HEK293 (cell line): Measurements from ENCODE around the gene NOX5.
A peak's percentile ranks its signal among the peaks of the same experiment; 100 is the strongest.

Source experiments
- SCRT1 ChIP-seq: fragments of 450-650 bp; formaldehyde crosslinking; IDR thresholded peaks from 2 replicates; pipeline ENCODE4 v1.5.1; 2016; ENCODE audit warnings: missing biosample characterization, missing genetic modification characterization, borderline replicate concordance
- SETDB1 ChIP-seq: IDR thresholded peaks from one replicate; pipeline ENCODE4 v1.6.1; 2017; ENCODE audit warnings: mild to moderate bottlenecking, low read length, moderate library complexity, mixed read lengths; ENCODE audit not compliant: insufficient read length
- ZBTB21 ChIP-seq: fragments of 450-650 bp; formaldehyde crosslinking; IDR thresholded peaks from 2 replicates; pipeline ENCODE4 v1.5.1; 2017; ENCODE audit warnings: missing biosample characterization, missing genetic modification characterization
- ZFP69B ChIP-seq: fragments of 450-650 bp; formaldehyde crosslinking; IDR thresholded peaks from 2 replicates; pipeline ENCODE4 v1.5.1; 2016; ENCODE audit warnings: missing biosample characterization, missing genetic modification characterization
- ZNF184 ChIP-seq: fragments of 450-650 bp; IDR thresholded peaks from 2 replicates; pipeline ENCODE4 v1.5.1; 2018; ENCODE audit warnings: missing biosample characterization, mild to moderate bottlenecking, missing genetic modification characterization
- ZNF23 ChIP-seq: fragments of 450-650 bp; formaldehyde crosslinking; IDR thresholded peaks from 2 replicates; pipeline ENCODE4 v1.5.1; 2016; ENCODE audit warnings: missing biosample characterization, missing genetic modification characterization, borderline replicate concordance
- ZNF394 ChIP-seq: fragments of 450-650 bp; formaldehyde crosslinking; IDR thresholded peaks from 2 replicates; pipeline ENCODE4 v1.5.1; 2016; ENCODE audit warnings: missing biosample characterization, missing genetic modification characterization, mild to moderate bottlenecking, moderate library complexity, borderline replicate concordance
- ZNF529 ChIP-seq: fragments of 450-650 bp; formaldehyde crosslinking; IDR thresholded peaks from 2 replicates; pipeline ENCODE4 v1.5.1; 2017; ENCODE audit warnings: missing genetic modification characterization, missing biosample characterization; ENCODE audit not compliant: insufficient replicate concordance
- ZNF548 ChIP-seq: fragments of 450-650 bp; formaldehyde crosslinking; IDR thresholded peaks from 2 replicates; pipeline ENCODE4 v1.5.1; 2016; ENCODE audit warnings: missing biosample characterization, missing genetic modification characterization
- ZNF549 ChIP-seq: fragments of 450-650 bp; IDR thresholded peaks from 2 replicates; pipeline ENCODE4 v1.5.1; 2018; ENCODE audit warnings: missing biosample characterization, missing genetic modification characterization, mild to moderate bottlenecking, inconsistent platforms, moderate library complexity
- ZNF571 ChIP-seq: fragments of 450-650 bp; formaldehyde crosslinking; IDR thresholded peaks from 2 replicates; pipeline ENCODE4 v1.5.0; 2017; ENCODE audit warnings: missing biosample characterization, missing genetic modification characterization
- ZNF600 ChIP-seq: fragments of 450-650 bp; formaldehyde crosslinking; IDR thresholded peaks from 2 replicates; pipeline ENCODE4 v1.5.1; 2016; ENCODE audit warnings: missing biosample characterization, missing genetic modification characterization
- ZNF677 ChIP-seq: fragments of 450-650 bp; IDR thresholded peaks from 2 replicates; pipeline ENCODE4 v1.5.0; 2018; ENCODE audit warnings: missing biosample characterization, mild to moderate bottlenecking, missing genetic modification characterization, moderate library complexity
- ZNF701 ChIP-seq: fragments of 450-650 bp; formaldehyde crosslinking; IDR thresholded peaks from 2 replicates; pipeline ENCODE4 v1.5.1; 2016; ENCODE audit warnings: missing biosample characterization, missing genetic modification characterization
- ZNF830 ChIP-seq: fragments of 450-650 bp; IDR thresholded peaks from 2 replicates; pipeline ENCODE4 v1.5.0; 2018; ENCODE audit warnings: missing biosample characterization, missing genetic modification characterization, low read depth, mild to moderate bottlenecking, moderate library complexity
- ZSCAN30 ChIP-seq: fragments of 450-650 bp; IDR thresholded peaks from 2 replicates; pipeline ENCODE4 v1.5.1; 2018; ENCODE audit warnings: missing biosample characterization, mild to moderate bottlenecking, missing genetic modification characterization, moderate library complexity
- TF ChIP-seq, protein P1 (sequence below): fragments of 450-650 bp; formaldehyde crosslinking; conservative IDR thresholded peaks from 2 replicates; pipeline ENCODE4 v1.5.1; 2016; ENCODE audit warnings: low read depth, missing biosample characterization, missing genetic modification characterization
- TF ChIP-seq, protein P2 (sequence below): fragments of 450-650 bp; formaldehyde crosslinking; IDR thresholded peaks from 2 replicates; pipeline ENCODE4 v1.5.1; 2016; ENCODE audit warnings: missing biosample characterization, missing genetic modification characterization
- TF ChIP-seq, protein P3 (sequence below): fragments of 450-650 bp; formaldehyde crosslinking; IDR thresholded peaks from 2 replicates; pipeline ENCODE4 v1.5.0; 2017; ENCODE audit warnings: missing biosample characterization, missing genetic modification characterization, borderline replicate concordance
- TF ChIP-seq, protein P4 (sequence below): fragments of 450-650 bp; formaldehyde crosslinking; IDR thresholded peaks from 2 replicates; pipeline ENCODE4 v1.5.1; 2016; ENCODE audit warnings: missing biosample characterization, missing genetic modification characterization
- TF ChIP-seq, protein P5 (sequence below): fragments of 450-650 bp; IDR thresholded peaks from 2 replicates; pipeline ENCODE4 v1.5.1; 2018; ENCODE audit warnings: missing biosample characterization, mild to moderate bottlenecking, missing genetic modification characterization
- TF ChIP-seq, protein P6 (sequence below): fragments of 450-650 bp; formaldehyde crosslinking; IDR thresholded peaks from 2 replicates; pipeline ENCODE4 v1.5.1; 2016; ENCODE audit warnings: missing biosample characterization, missing genetic modification characterization, low read depth

Gene NOX5

DNA sequence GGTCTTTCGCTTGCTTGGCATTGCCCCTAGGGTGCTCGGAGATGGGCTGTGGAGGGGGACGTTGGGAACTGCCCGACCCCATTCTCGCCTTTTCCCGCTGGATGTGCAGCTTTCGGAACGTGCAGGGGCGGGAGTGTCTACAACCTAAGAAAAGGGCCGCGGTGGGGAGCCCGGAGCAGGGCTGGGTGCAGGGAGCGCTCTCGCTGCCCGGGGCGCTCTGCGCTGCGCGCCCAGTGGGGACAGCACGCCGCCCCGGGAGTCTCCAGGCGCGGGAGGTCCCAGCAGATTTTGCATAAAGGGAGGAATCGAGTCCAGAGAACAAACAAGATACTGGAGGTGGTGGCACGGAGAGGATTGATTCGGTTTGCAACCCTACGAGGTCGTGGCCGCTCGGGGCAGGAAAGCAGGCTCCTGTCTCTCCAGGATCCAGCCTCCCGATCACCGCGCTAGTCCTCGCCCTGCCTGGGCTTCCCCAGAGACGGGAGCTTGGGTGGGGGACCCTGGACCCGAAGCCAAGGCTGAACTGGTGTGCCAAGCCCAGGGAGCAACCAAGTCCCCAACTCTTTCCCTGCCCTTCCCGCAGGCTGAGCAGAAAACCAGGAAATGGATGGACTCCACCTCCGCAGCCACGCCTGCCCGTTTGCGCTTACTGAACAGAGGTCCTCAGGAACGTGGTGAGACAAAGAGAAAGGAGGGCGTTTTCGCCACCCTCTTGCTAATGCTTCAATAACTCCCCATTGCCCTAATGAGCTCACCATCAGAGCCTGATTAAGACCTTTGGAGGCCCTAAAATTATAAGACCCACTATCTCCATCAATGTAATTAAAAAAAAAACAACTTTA lies 59.7 kb downstream of the NOX5 start (continued):
- TF ChIP-seq, protein P1, sequence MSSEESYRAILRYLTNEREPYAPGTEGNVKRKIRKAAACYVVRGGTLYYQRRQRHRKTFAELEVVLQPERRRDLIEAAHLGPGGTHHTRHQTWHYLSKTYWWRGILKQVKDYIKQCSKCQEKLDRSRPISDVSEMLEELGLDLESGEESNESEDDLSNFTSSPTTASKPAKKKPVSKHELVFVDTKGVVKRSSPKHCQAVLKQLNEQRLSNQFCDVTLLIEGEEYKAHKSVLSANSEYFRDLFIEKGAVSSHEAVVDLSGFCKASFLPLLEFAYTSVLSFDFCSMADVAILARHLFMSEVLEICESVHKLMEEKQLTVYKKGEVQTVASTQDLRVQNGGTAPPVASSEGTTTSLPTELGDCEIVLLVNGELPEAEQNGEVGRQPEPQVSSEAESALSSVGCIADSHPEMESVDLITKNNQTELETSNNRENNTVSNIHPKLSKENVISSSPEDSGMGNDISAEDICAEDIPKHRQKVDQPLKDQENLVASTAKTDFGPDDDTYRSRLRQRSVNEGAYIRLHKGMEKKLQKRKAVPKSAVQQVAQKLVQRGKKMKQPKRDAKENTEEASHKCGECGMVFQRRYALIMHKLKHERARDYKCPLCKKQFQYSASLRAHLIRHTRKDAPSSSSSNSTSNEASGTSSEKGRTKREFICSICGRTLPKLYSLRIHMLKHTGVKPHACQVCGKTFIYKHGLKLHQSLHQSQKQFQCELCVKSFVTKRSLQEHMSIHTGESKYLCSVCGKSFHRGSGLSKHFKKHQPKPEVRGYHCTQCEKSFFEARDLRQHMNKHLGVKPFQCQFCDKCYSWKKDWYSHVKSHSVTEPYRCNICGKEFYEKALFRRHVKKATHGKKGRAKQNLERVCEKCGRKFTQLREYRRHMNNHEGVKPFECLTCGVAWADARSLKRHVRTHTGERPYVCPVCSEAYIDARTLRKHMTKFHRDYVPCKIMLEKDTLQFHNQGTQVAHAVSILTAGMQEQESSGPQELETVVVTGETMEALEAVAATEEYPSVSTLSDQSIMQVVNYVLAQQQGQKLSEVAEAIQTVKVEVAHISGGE (tag by site-specific recombination) = peak; percentile 25
- TF ChIP-seq ZNF394 (tag by site-specific recombination) = peak; percentile 39; the same call in 1 of the 2 replicates
- TF ChIP-seq ZNF549 (tag by site-specific recombination) = no peak
- TF ChIP-seq ZBTB21 = no peak; the same call in 1 of the 2 replicates
- TF ChIP-seq, protein P2, sequence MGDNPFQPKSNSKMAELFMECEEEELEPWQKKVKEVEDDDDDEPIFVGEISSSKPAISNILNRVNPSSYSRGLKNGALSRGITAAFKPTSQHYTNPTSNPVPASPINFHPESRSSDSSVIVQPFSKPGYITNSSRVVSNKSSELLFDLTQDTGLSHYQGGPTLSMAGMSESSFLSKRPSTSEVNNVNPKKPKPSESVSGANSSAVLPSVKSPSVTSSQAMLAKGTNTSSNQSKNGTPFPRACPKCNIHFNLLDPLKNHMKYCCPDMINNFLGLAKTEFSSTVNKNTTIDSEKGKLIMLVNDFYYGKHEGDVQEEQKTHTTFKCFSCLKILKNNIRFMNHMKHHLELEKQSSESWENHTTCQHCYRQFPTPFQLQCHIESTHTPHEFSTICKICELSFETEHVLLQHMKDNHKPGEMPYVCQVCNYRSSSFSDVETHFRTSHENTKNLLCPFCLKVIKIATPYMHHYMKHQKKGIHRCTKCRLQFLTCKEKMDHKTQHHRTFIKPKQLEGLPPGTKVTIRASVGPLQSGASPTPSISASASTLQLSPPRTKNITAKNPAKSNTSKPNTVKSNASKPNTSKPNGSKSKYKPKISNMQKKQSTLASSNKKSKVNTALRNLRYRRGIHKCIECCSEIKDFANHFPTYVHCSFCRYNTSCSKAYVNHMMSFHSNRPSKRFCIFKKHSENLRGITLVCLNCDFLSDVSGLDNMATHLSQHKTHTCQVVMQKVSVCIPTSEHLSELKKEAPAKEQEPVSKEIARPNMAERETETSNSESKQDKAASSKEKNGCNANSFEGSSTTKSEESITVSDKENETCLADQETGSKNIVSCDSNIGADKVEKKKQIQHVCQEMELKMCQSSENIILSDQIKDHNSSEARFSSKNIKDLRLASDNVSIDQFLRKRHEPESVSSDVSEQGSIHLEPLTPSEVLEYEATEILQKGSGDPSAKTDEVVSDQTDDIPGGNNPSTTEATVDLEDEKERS (tag by site-specific recombination) = no peak
- TF ChIP-seq, protein P3, sequence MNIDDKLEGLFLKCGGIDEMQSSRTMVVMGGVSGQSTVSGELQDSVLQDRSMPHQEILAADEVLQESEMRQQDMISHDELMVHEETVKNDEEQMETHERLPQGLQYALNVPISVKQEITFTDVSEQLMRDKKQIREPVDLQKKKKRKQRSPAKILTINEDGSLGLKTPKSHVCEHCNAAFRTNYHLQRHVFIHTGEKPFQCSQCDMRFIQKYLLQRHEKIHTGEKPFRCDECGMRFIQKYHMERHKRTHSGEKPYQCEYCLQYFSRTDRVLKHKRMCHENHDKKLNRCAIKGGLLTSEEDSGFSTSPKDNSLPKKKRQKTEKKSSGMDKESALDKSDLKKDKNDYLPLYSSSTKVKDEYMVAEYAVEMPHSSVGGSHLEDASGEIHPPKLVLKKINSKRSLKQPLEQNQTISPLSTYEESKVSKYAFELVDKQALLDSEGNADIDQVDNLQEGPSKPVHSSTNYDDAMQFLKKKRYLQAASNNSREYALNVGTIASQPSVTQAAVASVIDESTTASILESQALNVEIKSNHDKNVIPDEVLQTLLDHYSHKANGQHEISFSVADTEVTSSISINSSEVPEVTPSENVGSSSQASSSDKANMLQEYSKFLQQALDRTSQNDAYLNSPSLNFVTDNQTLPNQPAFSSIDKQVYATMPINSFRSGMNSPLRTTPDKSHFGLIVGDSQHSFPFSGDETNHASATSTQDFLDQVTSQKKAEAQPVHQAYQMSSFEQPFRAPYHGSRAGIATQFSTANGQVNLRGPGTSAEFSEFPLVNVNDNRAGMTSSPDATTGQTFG (tag by site-specific recombination) = no peak
- TF ChIP-seq SCRT1 (tag by site-specific recombination) = no peak
- TF ChIP-seq ZFP69B (tag by site-specific recombination) = peak; percentile 73
- TF ChIP-seq, protein P4, sequence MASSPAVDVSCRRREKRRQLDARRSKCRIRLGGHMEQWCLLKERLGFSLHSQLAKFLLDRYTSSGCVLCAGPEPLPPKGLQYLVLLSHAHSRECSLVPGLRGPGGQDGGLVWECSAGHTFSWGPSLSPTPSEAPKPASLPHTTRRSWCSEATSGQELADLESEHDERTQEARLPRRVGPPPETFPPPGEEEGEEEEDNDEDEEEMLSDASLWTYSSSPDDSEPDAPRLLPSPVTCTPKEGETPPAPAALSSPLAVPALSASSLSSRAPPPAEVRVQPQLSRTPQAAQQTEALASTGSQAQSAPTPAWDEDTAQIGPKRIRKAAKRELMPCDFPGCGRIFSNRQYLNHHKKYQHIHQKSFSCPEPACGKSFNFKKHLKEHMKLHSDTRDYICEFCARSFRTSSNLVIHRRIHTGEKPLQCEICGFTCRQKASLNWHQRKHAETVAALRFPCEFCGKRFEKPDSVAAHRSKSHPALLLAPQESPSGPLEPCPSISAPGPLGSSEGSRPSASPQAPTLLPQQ = peak; percentile 79
- TF ChIP-seq, protein P5, sequence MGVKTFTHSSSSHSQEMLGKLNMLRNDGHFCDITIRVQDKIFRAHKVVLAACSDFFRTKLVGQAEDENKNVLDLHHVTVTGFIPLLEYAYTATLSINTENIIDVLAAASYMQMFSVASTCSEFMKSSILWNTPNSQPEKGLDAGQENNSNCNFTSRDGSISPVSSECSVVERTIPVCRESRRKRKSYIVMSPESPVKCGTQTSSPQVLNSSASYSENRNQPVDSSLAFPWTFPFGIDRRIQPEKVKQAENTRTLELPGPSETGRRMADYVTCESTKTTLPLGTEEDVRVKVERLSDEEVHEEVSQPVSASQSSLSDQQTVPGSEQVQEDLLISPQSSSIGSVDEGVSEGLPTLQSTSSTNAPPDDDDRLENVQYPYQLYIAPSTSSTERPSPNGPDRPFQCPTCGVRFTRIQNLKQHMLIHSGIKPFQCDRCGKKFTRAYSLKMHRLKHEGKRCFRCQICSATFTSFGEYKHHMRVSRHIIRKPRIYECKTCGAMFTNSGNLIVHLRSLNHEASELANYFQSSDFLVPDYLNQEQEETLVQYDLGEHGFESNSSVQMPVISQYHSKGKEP = peak; percentile 29; the same call in 1 of the 2 replicates
- no peak for TF ChIP-seq ZNF184 (tag by site-specific recombination)
- TF ChIP-seq ZNF677 (tag by site-specific recombination) = no peak
- no peak for TF ChIP-seq ZNF830 (tag by site-specific recombination)
- TF ChIP-seq ZNF529 (tag by site-specific recombination) = no peak
- no peak for TF ChIP-seq ZNF548 (tag by site-specific recombination)
- TF ChIP-seq ZNF23 = no peak
- TF ChIP-seq SETDB1 = no peak
- no peak for TF ChIP-seq ZNF571 (tag by site-specific recombination)
- peak; percentile 81 for TF ChIP-seq ZSCAN30 (tag by site-specific recombination)
- peak; percentile 93 for TF ChIP-seq ZNF600 (tag by site-specific recombination)
- no peak for TF ChIP-seq ZNF701 (tag by site-specific recombination)
- TF ChIP-seq, protein P6, sequence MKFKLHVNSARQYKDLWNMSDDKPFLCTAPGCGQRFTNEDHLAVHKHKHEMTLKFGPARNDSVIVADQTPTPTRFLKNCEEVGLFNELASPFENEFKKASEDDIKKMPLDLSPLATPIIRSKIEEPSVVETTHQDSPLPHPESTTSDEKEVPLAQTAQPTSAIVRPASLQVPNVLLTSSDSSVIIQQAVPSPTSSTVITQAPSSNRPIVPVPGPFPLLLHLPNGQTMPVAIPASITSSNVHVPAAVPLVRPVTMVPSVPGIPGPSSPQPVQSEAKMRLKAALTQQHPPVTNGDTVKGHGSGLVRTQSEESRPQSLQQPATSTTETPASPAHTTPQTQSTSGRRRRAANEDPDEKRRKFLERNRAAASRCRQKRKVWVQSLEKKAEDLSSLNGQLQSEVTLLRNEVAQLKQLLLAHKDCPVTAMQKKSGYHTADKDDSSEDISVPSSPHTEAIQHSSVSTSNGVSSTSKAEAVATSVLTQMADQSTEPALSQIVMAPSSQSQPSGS (tag by site-specific recombination) = no peak
